Measurements from ENCODE around the gene AHNAK.
"Not testable (repeated sequence)": the region's sequence is repeated elsewhere in the genome, so short reads cannot be mapped to it uniquely, and the experiment has no call there.

Gene AHNAK, protein sequence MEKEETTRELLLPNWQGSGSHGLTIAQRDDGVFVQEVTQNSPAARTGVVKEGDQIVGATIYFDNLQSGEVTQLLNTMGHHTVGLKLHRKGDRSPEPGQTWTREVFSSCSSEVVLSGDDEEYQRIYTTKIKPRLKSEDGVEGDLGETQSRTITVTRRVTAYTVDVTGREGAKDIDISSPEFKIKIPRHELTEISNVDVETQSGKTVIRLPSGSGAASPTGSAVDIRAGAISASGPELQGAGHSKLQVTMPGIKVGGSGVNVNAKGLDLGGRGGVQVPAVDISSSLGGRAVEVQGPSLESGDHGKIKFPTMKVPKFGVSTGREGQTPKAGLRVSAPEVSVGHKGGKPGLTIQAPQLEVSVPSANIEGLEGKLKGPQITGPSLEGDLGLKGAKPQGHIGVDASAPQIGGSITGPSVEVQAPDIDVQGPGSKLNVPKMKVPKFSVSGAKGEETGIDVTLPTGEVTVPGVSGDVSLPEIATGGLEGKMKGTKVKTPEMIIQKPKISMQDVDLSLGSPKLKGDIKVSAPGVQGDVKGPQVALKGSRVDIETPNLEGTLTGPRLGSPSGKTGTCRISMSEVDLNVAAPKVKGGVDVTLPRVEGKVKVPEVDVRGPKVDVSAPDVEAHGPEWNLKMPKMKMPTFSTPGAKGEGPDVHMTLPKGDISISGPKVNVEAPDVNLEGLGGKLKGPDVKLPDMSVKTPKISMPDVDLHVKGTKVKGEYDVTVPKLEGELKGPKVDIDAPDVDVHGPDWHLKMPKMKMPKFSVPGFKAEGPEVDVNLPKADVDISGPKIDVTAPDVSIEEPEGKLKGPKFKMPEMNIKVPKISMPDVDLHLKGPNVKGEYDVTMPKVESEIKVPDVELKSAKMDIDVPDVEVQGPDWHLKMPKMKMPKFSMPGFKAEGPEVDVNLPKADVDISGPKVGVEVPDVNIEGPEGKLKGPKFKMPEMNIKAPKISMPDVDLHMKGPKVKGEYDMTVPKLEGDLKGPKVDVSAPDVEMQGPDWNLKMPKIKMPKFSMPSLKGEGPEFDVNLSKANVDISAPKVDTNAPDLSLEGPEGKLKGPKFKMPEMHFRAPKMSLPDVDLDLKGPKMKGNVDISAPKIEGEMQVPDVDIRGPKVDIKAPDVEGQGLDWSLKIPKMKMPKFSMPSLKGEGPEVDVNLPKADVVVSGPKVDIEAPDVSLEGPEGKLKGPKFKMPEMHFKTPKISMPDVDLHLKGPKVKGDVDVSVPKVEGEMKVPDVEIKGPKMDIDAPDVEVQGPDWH (N-terminal part only)
- total RNA-seq: 1,119 to 4,618 (median 3,561) reads per million in 4 experiments

DNA sequence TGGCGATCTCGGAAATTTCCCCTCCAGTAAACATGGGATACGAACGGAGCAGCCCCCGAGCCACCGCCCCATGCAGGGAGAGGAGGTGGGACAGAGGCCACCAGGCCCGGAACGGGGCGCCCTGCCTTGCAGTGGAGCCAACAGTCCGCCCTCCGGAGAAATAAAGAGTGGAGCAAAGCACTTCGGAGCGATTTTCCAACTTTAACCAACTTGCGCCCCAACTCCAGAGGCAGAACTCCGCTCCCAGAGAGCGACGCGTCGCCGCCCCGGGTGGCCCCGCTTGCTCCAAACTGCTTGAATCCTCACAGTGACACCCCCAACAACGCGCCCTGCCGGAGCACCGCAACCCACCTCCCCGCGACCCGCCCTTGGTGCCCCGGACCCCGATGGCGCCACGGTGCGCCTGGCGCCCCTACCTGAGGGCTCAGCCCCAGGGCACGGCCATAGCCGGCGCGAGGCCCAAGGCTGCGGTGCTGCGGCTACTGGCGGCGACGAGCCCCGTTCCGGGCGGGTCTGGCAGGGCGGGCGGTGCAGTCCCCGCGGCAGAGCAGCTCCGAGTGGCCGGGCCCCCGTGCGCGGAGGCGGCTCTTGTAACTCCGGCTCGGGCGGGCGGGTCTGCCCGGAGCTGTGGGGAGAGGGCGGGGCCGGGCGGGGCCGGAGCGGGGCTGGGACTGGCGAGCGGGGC is at the start of gene AHNAK:
TSS of gene AHNAK (minus strand) at position 563 of the 685 bp plus-strand sequence. CDS start 10,708 bp downstream, outside the sequence.
- peak; percentile 33 for DNase-seq

DNA sequence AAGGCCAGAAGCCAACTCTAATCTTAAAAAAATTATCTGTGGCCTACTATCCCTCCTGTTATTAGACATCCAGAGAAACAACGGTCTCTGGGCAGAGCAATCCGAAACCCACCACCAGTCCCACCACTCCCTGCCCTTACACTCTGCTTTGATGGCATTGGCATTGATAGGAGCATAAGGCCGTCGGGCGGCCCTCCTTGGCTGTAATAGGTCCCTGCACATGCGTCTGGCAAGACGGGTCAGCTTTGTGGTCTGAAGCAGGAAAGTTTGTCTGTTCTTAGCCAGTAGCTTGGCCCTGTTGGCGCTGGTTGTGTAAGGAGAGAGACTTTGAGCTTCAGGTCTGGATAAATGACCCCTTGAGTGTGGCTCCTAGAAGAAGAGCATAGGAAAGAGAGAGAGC is 48.5 kb upstream of the AHNAK start:
- DNase-seq: no peak

GRCh38 chr11:62593434-62594044 is 46.9 kb upstream of the AHNAK start:
- peak; percentile 57 for DNase-seq

DNA sequence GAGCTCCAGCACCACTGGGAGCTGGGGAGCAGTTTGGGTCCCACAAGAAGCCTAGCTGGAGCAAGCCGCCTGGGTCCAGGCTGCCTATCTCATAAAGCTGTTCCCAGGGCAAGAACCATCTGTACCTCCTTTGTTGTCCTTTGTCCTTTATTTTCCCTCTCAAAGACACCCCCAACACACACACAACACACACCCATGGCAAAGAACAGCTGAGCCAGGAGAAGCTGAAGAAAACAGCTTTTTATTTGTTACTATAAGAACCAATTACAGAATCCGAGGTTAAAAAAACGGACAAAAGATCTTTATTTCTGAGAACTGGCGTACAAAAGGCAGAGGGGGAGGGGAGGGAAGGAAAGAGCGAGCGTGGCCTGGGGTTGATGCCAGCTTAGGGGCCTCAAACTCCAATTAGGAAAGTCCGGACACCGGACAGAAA is 46.4 kb upstream of the AHNAK start:
- no peak for DNase-seq

DNA sequence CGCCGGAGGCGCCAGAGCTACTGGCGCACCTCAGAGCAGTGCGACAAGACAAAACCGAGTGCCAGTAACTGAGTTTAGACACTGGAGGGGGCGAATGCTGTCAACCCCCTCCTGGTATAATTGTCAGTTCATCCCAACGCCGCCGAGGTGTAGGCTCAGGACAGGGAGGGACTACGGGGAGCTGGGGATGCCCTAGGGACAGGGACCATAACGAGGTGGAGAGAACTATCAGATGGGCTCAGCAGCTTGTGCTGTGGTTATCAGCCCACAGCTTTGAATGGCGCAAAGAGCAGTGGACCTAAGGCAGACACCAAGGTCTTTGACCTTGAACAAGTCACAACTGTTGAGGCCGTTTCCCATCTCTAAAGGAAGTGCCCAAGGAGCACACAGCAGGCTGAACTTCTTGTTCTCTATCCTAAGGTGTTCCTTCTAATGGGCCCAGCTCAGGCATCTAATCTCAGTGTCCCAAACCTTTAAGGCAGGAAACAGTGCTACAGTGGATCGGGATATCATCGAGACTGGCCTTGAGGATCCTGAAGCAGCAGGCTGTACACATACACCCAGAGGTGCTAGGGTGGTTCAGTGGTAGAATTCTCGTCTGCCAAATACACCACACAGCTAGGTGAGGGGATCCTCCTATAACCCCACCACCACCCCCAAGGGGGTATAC is 45.7 kb upstream of the AHNAK start:
- no peak for DNase-seq

DNA sequence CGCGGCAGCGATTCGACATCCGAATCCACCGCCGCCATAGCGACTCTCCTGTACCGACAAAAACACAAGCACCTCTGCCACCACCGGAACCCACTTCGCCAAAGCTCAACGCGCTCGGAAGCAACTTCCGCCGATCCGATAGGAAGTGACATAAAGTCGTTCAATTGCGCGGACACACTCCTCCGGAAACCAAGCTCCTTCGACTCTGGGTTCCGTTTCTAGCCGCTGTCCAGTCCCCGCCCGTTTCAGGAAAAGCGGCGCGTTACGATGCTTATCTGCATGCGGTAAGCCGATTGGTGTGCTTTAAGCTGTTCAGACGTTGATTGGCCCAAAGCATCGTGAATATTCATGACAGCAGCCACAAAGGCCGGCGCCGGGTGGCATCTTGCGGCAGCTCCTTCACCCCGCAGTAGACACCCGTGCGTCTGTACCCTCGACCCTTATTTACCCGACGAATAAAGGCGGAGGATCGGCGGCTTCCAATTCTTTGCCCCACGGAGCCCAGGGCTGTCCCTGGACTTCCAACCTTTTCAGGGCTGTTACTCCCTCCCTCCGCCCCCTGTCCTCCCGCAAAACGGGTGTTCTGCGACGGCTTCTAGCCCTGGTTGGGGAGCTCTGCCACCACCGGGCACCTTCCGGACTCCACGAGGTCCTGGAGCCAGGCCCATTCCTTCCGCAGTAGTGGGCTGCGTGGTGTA is 45.0 kb upstream of the AHNAK start, which contains the start of gene TUT1:
TSS of gene TUT1 (minus strand) at position 76 of the 698 bp plus-strand sequence. CDS start at position 38, 38 bp downstream.
- DNase-seq: peak; percentile 93

GRCh38 chr11:62588966-62589637 is 42.5 kb upstream of the AHNAK start:
- DNase-seq: no peak

GRCh38 chr11:62585356-62585755 is 38.8 kb upstream of the AHNAK start:
- DNase-seq: not testable (repeated sequence)

- not testable (repeated sequence) for DNase-seq
These were observed 35.1 kb upstream of the AHNAK start for GRCh38 chr11:62581735-62582134.

GRCh38 chr11:62580959-62581715 is 34.5 kb upstream of the AHNAK start:
- DNase-seq: no peak

DNA sequence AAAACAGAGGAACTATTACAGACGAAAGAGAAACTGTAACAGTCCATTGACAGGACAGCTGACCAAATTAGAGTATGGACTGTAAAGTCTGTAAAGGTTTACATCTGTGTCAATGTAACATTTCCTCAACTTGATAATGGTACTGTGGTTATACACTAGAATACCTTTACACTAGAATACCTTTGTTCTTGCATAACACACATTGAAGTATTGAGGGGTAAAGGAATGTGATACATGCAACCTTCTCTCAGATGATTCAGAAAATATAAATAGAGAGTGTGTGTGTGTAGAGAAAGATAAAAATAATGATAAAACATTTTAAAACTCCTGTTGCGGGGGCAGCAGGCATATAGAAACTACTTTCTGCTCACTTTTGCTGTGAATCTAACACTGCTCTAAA is 32.6 kb upstream of the AHNAK start:
- no peak for DNase-seq

- no peak for DNase-seq
These were observed 31.9 kb upstream of the AHNAK start for GRCh38 chr11:62578541-62578940.

GRCh38 chr11:62577046-62577714 is 30.6 kb upstream of the AHNAK start:
- no peak for DNase-seq

DNA sequence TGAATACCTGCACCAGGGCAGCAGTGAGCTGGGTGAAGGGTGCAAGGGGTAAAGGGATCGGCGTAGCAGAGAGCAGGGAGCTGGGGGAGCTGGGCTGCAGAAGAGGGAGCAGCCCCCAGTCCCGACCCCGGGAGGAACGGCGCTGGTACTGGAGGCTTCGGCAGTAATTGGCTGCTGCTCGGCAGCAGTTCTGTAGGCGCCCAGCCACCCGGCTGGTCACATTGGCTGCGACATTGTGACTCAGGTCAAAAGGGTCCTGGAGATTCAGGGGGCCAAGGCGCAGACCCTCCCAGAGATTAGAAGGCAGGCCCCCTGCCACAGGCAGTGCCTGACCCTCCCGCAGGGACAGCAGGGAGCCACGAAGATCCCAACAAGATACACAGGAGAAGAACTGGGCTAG is 29.2 kb upstream of the AHNAK start:
- no peak for DNase-seq

DNA sequence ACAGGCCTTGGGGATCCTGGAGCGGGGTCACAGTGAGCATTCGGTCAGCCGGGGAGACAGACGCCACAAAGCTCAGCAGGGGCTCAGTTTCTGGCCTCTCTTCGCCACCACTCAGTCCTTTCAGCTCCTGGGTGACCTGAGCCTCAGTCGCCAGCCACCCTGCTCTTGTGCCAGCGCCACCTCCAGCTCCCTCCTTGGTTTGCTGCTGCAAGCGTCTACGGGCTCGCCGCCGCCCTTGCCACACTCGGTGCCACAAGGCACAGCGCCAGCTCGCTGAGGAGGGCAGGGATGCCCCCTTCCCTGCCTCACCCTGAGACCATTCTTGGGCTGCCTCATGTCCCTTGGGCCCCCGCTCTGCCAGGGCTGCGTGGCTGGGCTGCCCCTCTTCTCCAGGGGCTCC is 28.6 kb upstream of the AHNAK start:
- no peak for DNase-seq

GRCh38 chr11:62574363-62575071 is 27.9 kb upstream of the AHNAK start:
- no peak for DNase-seq

- peak; percentile 95 for DNase-seq
These were observed 27.2 kb upstream of the AHNAK start, which contains the start of gene EEF1G for GRCh38 chr11:62573592-62574362. EEF1G (minus strand) TSS chr11:62573891; CDS start chr11:62573842, 49 bp downstream.
